HepG2 (cell line): ENCODE measurements around the gene TCTA. TPM values are rescaled to one million over a fixed set of nuclear protein-coding genes. Genes with fewer than 3 reads are reported as not detected.
A peak's percentile ranks its signal among the peaks of the same experiment; 100 is the strongest.

ENCODE experiments used
- CBX1 ChIP-seq: IDR thresholded peaks from one replicate; pipeline ENCODE4 v1.6.1; 2016; ENCODE audit warnings: antibody characterized with exemption, low read depth
- CBX2 ChIP-seq, 2 experiments: fragments of 200-600 bp in 1 of 2; sonication (generic); formaldehyde crosslinking in 1 of 2; IDR thresholded peaks; 2 replicates each; pipeline versions ENCODE4 v1.7.0 to v1.8.1; 2018 to 2022; ENCODE audit warnings: low read depth in 2 of 2, low read length in 1 of 2, mild to moderate bottlenecking in 1 of 2, missing genetic modification reagents in 1 of 2
- DBP ChIP-seq: sonication (generic); formaldehyde crosslinking; IDR thresholded peaks from 2 replicates; pipeline ENCODE4 v1.4.0; 2020; ENCODE audit warnings: missing genetic modification reagents; ENCODE audit errors: not compliant biosample characterization
- EEA1 ChIP-seq: sonication (generic); formaldehyde crosslinking; IDR thresholded peaks from 2 replicates; pipeline ENCODE4 v1.5.1; 2020; ENCODE audit warnings: mild to moderate bottlenecking, missing genetic modification reagents, borderline replicate concordance
- KDM5B ChIP-seq: sonication (generic); formaldehyde crosslinking; IDR thresholded peaks from 2 replicates; pipeline ENCODE4 v1.4.0; 2020; ENCODE audit warnings: missing genetic modification reagents, mild to moderate bottlenecking, borderline replicate concordance
- KMT2B ChIP-seq: IDR thresholded peaks from 2 replicates; pipeline ENCODE4 v1.6.1; 2016; ENCODE audit warnings: missing genetic modification reagents, missing compliant biosample characterization
- NFAT5 ChIP-seq: sonication (generic); formaldehyde crosslinking; IDR thresholded peaks from 2 replicates; pipeline ENCODE4 v1.4.0; 2020; ENCODE audit warnings: missing genetic modification reagents
- NR3C1 ChIP-seq: sonication (generic); formaldehyde crosslinking; IDR thresholded peaks from 2 replicates; pipeline ENCODE4 v1.4.0; 2020; ENCODE audit warnings: missing genetic modification reagents
- POLR2A ChIP-seq, 2 experiments: IDR thresholded peaks; 2 replicates each; pipeline ENCODE4 v1.6.1; 2011; ENCODE audit warnings: low read depth in 2 of 2, low read length in 2 of 2, mild to moderate bottlenecking in 1 of 2, moderate library complexity in 1 of 2; ENCODE audit not compliant: insufficient read depth in 1 of 2
- PTBP1 ChIP-seq: fragments of 200-400 bp; formaldehyde crosslinking; IDR thresholded peaks from 2 replicates; pipeline ENCODE4 v1.6.1; 2018; ENCODE audit warnings: low read length, low read depth; ENCODE audit not compliant: poor library complexity, severe bottlenecking
- TBP ChIP-seq: sonication (generic); formaldehyde crosslinking; IDR thresholded peaks from 2 replicates; pipeline ENCODE4 v1.5.0; 2020; ENCODE audit warnings: missing genetic modification reagents
- ZBTB21 ChIP-seq: sonication (generic); formaldehyde crosslinking; IDR thresholded peaks from 2 replicates; pipeline ENCODE4 v1.4.0; 2020; ENCODE audit warnings: missing genetic modification reagents
- ZBTB37 ChIP-seq: sonication (generic); formaldehyde crosslinking; IDR thresholded peaks from 2 replicates; pipeline ENCODE4 v1.4.0; 2020; ENCODE audit warnings: mild to moderate bottlenecking, missing genetic modification reagents
- ZMAT3 ChIP-seq: sonication (generic); formaldehyde crosslinking; conservative IDR thresholded peaks from 2 replicates; pipeline ENCODE4 v1.7.0; 2021; ENCODE audit warnings: missing genetic modification reagents
- ZNF225 ChIP-seq: sonication (generic); formaldehyde crosslinking; IDR thresholded peaks from 2 replicates; pipeline ENCODE4 v1.4.0; 2020; ENCODE audit warnings: mild to moderate bottlenecking, missing genetic modification reagents
- ZNF30 ChIP-seq: sonication (generic); formaldehyde crosslinking; IDR thresholded peaks from 2 replicates; pipeline ENCODE4 v1.5.0; 2020; ENCODE audit warnings: mild to moderate bottlenecking, missing genetic modification reagents
- ZNF468 ChIP-seq: sonication (generic); formaldehyde crosslinking; IDR thresholded peaks from 2 replicates; pipeline ENCODE4 v1.8.0; 2022; ENCODE audit warnings: mild to moderate bottlenecking, moderate library complexity, missing genetic modification reagents
- ZNF530 ChIP-seq: sonication (generic); formaldehyde crosslinking; IDR thresholded peaks from 2 replicates; pipeline ENCODE4 v1.5.0; 2020; ENCODE audit warnings: low read depth, mild to moderate bottlenecking, missing genetic modification reagents
- ZNF567 ChIP-seq: sonication (generic); formaldehyde crosslinking; IDR thresholded peaks from 2 replicates; pipeline ENCODE4 v1.8.1; 2023; ENCODE audit warnings: mild to moderate bottlenecking, missing genetic modification reagents, borderline replicate concordance
- ZSCAN5A ChIP-seq: sonication (generic); formaldehyde crosslinking; IDR thresholded peaks from 2 replicates; pipeline ENCODE4 v1.8.0; 2022; ENCODE audit warnings: mild to moderate bottlenecking, missing genetic modification reagents, borderline replicate concordance
- polyA plus RNA-seq, 8 experiments: library from polyadenylated mRNA; depleted of rRNA in 3 of 8; stranded (reverse) in 7 of 8; unstranded in 1 of 8; fragments of >200 nt; fragmentation: Illumina TruSeq in 4 of 8; extraction: Trizol in 4 of 8; gene quantifications; 2 replicates each; pipeline versions ENCODE4 v1.2.1 to v1.2.3, GENCODE V29; 2011 to 2016; ENCODE audit warnings: low read depth in 4 of 8, missing spikeins in 1 of 8, mixed read lengths in 1 of 8; ENCODE audit not compliant: insufficient read depth in 1 of 8
- total RNA-seq, 5 experiments: library from RNA; depleted of rRNA; stranded (reverse); fragments of >200 nt; fragmentation: Illumina TruSeq; extraction: Trizol; gene quantifications; 2 replicates each; pipeline ENCODE4 v1.2.3, GENCODE V29; 2016; ENCODE audit warnings: low read depth in 1 of 5

The TCTA gene
- total and polyA plus RNA-seq, 2 of the 13 experiments (the other 11 are each of a cell fraction or from before 2014, with no cell fraction given): 8.3 to 13.2 TPM

- TF ChIP-seq NFAT5 (CRISPR knock-in tag) (no peak), PTBP1 (no peak), KMT2B (CRISPR knock-in tag) (peak; percentile 83), ZNF30 (CRISPR knock-in tag) (no peak), ZBTB37 (CRISPR knock-in tag) (no peak), TBP (CRISPR knock-in tag) (no peak), NR3C1 (CRISPR knock-in tag) (no peak), KDM5B (CRISPR knock-in tag) (peak; percentile 18; the same call in 1 of the 2 replicates), DBP (peak; percentile 82), ZNF567 (CRISPR knock-in tag) (no peak), ZBTB21 (CRISPR knock-in tag) (no peak; the same call in 1 of the 2 replicates), CBX1 (no peak), CBX2 (IDR thresholded peaks at IDR 0.05; ENCODE audit: low read depth, low read length) (no peak), CBX2 (CRISPR knock-in tag; IDR thresholded peaks at IDR 0.05; ENCODE audit: low read depth) (no peak), ZSCAN5A (CRISPR knock-in tag) (no peak; the same call in 1 of the 2 replicates), EEA1 (CRISPR knock-in tag) (no peak), POLR2A (IDR thresholded peaks at IDR 0.05; ENCODE audit: insufficient read depth in 1 of 2, low read depth in 2 of 2, low read length in 2 of 2) (peak; percentile 61 to 75; a peak in 2 of 4 replicates), ZNF530 (CRISPR knock-in tag) (no peak), ZNF468 (CRISPR knock-in tag) (no peak), ZNF225 (CRISPR knock-in tag) (no peak), ZMAT3 (CRISPR knock-in tag) (no peak; the same call in 1 of the 2 replicates)
Measured at GRCh38 chr3:49422379-49423248, 10.4 kb downstream of the TCTA start, which contains the start of gene AMT (continued).
